HEK293 (cell line): ENCODE data around the gene SLX9.
A peak's percentile ranks its signal among the peaks of the same experiment; 100 is the strongest.

Experiments
- CTCF ChIA-PET: fragments of 350-600 bp; formaldehyde crosslinking; extraction: SDS; loops from one replicate; lab custom pipeline; 2021; ENCODE audit warnings: antibody characterized with exemption; lab: Yijun Ruan, JAX
- POLR2A ChIA-PET: fragments of 300-600 bp; formaldehyde crosslinking; extraction: SDS; loops from one replicate; lab custom pipeline; 2020; ENCODE audit warnings: antibody characterized with exemption, inconsistent platforms; lab: Yijun Ruan, JAX
- H3K27ac ChIP-seq: fragments of 200-500 bp; sonication (Bioruptor generic); 2 replicates; pipeline ENCODE4 v1.5.1; 2014; ENCODE audit warnings: low read depth, low read length, control low read depth, inconsistent platforms; ENCODE audit errors: extremely low read depth
- H3K36me3 ChIP-seq, 2 experiments: fragments of 200-500 bp in 1 of 2; sonication (Bioruptor generic) in 1 of 2; 1 replicate in 1 of 2; 2 replicates in 1 of 2; pipeline ENCODE4 v1.5.1; 2014 to 2017; ENCODE audit warnings: inconsistent platforms in 2 of 2, low read length in 2 of 2; ENCODE audit not compliant: control insufficient read depth in 2 of 2, insufficient read depth in 1 of 2
- H3K4me1 ChIP-seq: fragments of 200-500 bp; sonication (Bioruptor generic); 2 replicates; pipeline ENCODE4 v1.5.1; 2014; ENCODE audit warnings: mild to moderate bottlenecking, low read length, inconsistent platforms; ENCODE audit not compliant: control insufficient read depth, insufficient read depth
- H3K4me3 ChIP-seq: 2 replicates; pipeline ENCODE4 v1.5.1; 2011; ENCODE audit warnings: low read depth, mild to moderate bottlenecking, control low read depth, low read length, moderate library complexity
- H3K9me3 ChIP-seq: fragments of 200-500 bp; sonication (Bioruptor generic); 2 replicates; pipeline ENCODE4 v1.5.1; 2014; ENCODE audit warnings: low read depth, low read length, inconsistent platforms; ENCODE audit not compliant: control insufficient read depth, insufficient read depth
- EGR2 ChIP-seq: fragments of 450-650 bp; formaldehyde crosslinking; IDR thresholded peaks from 2 replicates; pipeline ENCODE4 v1.5.1; 2016; ENCODE audit warnings: low read depth, missing biosample characterization, missing genetic modification characterization
- HOXD13 ChIP-seq: sonication (generic); formaldehyde crosslinking; IDR thresholded peaks from 2 replicates; pipeline ENCODE4 v1.8.0; 2022; ENCODE audit warnings: missing genetic modification reagents, borderline replicate concordance
- KLF8 ChIP-seq: fragments of 450-650 bp; formaldehyde crosslinking; IDR thresholded peaks from 2 replicates; pipeline ENCODE4 v1.5.1; 2016; ENCODE audit warnings: missing biosample characterization, missing genetic modification characterization
- SCRT2 ChIP-seq: fragments of 450-650 bp; formaldehyde crosslinking; IDR thresholded peaks from 2 replicates; pipeline ENCODE4 v1.5.1; 2016; ENCODE audit warnings: missing biosample characterization, missing genetic modification characterization
- ZBTB10 ChIP-seq: fragments of 450-650 bp; formaldehyde crosslinking; IDR thresholded peaks from 2 replicates; pipeline ENCODE4 v1.5.1; 2016; ENCODE audit warnings: missing biosample characterization, missing genetic modification characterization
- ZFHX2 ChIP-seq: fragments of 450-650 bp; formaldehyde crosslinking; conservative IDR thresholded peaks from 2 replicates; pipeline ENCODE4 v1.5.1; 2016; ENCODE audit warnings: missing biosample characterization, missing genetic modification characterization
- ZNF148 ChIP-seq: fragments of 450-650 bp; formaldehyde crosslinking; IDR thresholded peaks from 2 replicates; pipeline ENCODE4 v1.5.0; 2017; ENCODE audit warnings: missing biosample characterization, missing genetic modification characterization, borderline replicate concordance
- ZNF155 ChIP-seq: fragments of 450-650 bp; formaldehyde crosslinking; IDR thresholded peaks from 2 replicates; pipeline ENCODE4 v1.5.1; 2016; ENCODE audit warnings: missing biosample characterization, missing genetic modification characterization
- ZNF341 ChIP-seq: fragments of 450-650 bp; formaldehyde crosslinking; IDR thresholded peaks from 2 replicates; pipeline ENCODE4; 2016; ENCODE audit warnings: low read depth, missing biosample characterization, missing genetic modification characterization
- ZNF404 ChIP-seq: fragments of 450-650 bp; formaldehyde crosslinking; IDR thresholded peaks from 2 replicates; pipeline ENCODE4 v1.5.1; 2017; ENCODE audit warnings: missing biosample characterization, missing genetic modification characterization
- ZNF473 ChIP-seq: fragments of 450-650 bp; formaldehyde crosslinking; IDR thresholded peaks from 2 replicates; pipeline ENCODE4 v1.5.1; 2017; ENCODE audit warnings: missing biosample characterization, missing genetic modification characterization
- ZNF48 ChIP-seq: fragments of 450-650 bp; formaldehyde crosslinking; IDR thresholded peaks from 2 replicates; pipeline ENCODE4 v1.5.1; 2016; ENCODE audit warnings: missing biosample characterization, missing genetic modification characterization
- ZNF626 ChIP-seq: fragments of 450-650 bp; sonication (Bioruptor Pico); formaldehyde crosslinking; IDR thresholded peaks from 2 replicates; pipeline ENCODE4 v1.5.1; 2018; ENCODE audit warnings: missing biosample characterization, missing genetic modification characterization, inconsistent platforms
- ZNF701 ChIP-seq: fragments of 450-650 bp; formaldehyde crosslinking; IDR thresholded peaks from 2 replicates; pipeline ENCODE4 v1.5.1; 2016; ENCODE audit warnings: missing biosample characterization, missing genetic modification characterization
- ZNF768 ChIP-seq: fragments of 450-650 bp; formaldehyde crosslinking; IDR thresholded peaks from 2 replicates; pipeline ENCODE4 v1.5.1; 2018; ENCODE audit warnings: missing biosample characterization, mild to moderate bottlenecking, missing genetic modification characterization
- TF ChIP-seq, protein P1 (sequence below): fragments of 450-650 bp; formaldehyde crosslinking; IDR thresholded peaks from 2 replicates; pipeline ENCODE4 v1.5.1; 2016; ENCODE audit warnings: missing biosample characterization, missing genetic modification characterization
- TF ChIP-seq, protein P2 (sequence below): fragments of 450-650 bp; formaldehyde crosslinking; IDR thresholded peaks from 2 replicates; pipeline ENCODE4 v1.5.1; 2016; ENCODE audit warnings: missing biosample characterization, missing genetic modification characterization
- TF ChIP-seq, protein P3 (sequence below): fragments of 450-650 bp; formaldehyde crosslinking; IDR thresholded peaks from 2 replicates; pipeline ENCODE4 v1.5.1; 2016; ENCODE audit warnings: missing biosample characterization, missing genetic modification characterization

SLX9 gene

DNA sequence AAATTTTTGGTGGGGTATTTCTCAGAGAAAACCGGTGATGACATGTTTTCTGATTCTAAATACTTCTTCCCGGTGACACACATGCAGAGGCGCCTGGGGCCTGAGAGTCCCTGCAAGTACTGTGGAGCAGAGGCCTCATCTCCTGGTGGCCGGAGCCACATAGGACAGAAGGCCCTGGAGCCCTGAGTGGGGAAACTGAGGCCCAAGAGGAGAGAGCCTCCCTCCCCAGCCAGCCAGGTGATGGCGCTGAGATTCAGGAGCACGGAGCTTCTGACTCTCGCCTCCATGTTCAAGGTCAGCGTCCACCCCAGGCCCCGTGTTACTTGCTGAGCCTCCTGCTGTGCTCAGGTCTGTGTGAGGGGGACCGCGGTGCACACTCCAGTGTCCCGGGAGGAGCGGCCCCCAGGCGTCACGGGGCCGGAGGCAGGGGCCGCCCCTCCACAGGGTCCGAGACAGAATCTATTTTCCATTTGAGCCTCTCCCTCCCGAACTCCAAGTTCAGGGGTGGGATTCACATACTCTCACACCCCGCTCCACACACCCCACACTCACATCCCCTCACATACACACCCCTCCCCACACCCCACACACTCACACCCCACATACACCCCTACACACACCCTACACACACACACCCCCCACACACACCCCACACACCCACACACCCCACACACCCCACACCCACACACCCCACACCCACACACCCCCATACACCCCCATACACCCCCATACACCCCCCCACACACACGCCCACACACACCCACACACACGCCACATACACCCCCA lies 43.8 kb downstream of the SLX9 start:
- no peak for TF ChIP-seq ZNF155 (tag by site-specific recombination)
- TF ChIP-seq ZFHX2 (tag by site-specific recombination): peak; percentile 56
- no peak for TF ChIP-seq HOXD13 (CRISPR knock-in tag)
- no peak for TF ChIP-seq SCRT2 (tag by site-specific recombination)
- TF ChIP-seq ZNF701 (tag by site-specific recombination): no peak
- peak; percentile 74; the same call in 1 of the 2 replicates for TF ChIP-seq EGR2 (tag by site-specific recombination)
- peak; percentile 75; the same call in 1 of the 2 replicates for TF ChIP-seq ZBTB10 (tag by site-specific recombination)
- 0 out of 2 replicates have a peak, but pooled peaks have one; percentile 62 for TF ChIP-seq KLF8 (tag by site-specific recombination)
- TF ChIP-seq, protein P1, sequence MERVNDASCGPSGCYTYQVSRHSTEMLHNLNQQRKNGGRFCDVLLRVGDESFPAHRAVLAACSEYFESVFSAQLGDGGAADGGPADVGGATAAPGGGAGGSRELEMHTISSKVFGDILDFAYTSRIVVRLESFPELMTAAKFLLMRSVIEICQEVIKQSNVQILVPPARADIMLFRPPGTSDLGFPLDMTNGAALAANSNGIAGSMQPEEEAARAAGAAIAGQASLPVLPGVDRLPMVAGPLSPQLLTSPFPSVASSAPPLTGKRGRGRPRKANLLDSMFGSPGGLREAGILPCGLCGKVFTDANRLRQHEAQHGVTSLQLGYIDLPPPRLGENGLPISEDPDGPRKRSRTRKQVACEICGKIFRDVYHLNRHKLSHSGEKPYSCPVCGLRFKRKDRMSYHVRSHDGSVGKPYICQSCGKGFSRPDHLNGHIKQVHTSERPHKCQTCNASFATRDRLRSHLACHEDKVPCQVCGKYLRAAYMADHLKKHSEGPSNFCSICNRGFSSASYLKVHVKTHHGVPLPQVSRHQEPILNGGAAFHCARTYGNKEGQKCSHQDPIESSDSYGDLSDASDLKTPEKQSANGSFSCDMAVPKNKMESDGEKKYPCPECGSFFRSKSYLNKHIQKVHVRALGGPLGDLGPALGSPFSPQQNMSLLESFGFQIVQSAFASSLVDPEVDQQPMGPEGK (tag by site-specific recombination): peak; percentile 40; the same call in 1 of the 2 replicates
- no peak for TF ChIP-seq ZNF148 (tag by site-specific recombination)
- no peak for TF ChIP-seq ZNF768 (tag by site-specific recombination)
- TF ChIP-seq ZNF626 (tag by site-specific recombination): no peak
- TF ChIP-seq ZNF473 (tag by site-specific recombination): no peak
- TF ChIP-seq ZNF48: no peak
- H3K9me3 ChIP-seq: no peaks in the 10 kb centered on the region
- CTCF ChIA-PET: interaction anchor here (0.8 to 4.0 kb wide), 2 partner anchors 144 to 154 kb away, joined by 5 to 19 read pairs; no protein-coding TSS in a partner anchor

DNA sequence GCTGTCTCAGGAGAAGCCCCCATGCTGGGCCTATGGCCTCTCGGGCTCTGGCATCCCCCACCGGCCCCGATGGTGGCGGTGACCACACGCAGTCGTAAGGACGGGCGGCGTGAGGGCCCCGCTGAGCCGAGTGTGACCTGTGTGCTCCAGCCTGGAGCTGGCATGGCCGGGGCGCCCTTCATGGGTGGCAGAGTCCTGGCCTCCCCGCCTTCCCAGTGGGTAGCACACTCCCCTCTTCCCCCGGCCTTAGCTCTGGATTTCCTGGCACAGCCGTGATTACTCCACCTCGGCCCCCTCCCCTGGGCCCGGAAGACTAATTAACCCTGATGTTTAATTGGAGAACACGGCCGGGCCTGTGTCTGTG lies 44.6 kb downstream of the SLX9 start:
- Histone ChIP-seq H3K36me3 (no peaks in the 10 kb centered on the region), H3K4me3 (no peak overlapping the region), H3K9me3 (no peaks in the 10 kb centered on the region), H3K4me1 (no peaks in the 10 kb centered on the region), H3K27ac (no peak overlapping the region)
- CTCF ChIA-PET: interaction anchor here (4.0 kb wide), 1 partner anchor 153 kb away, joined by 19 read pairs; no protein-coding TSS in a partner anchor
- POLR2A ChIA-PET: interaction anchor here (0.7 kb wide), 1 partner anchor 12 kb away, joined by 3 read pairs; no protein-coding TSS in a partner anchor
- TF ChIP-seq, protein P2, sequence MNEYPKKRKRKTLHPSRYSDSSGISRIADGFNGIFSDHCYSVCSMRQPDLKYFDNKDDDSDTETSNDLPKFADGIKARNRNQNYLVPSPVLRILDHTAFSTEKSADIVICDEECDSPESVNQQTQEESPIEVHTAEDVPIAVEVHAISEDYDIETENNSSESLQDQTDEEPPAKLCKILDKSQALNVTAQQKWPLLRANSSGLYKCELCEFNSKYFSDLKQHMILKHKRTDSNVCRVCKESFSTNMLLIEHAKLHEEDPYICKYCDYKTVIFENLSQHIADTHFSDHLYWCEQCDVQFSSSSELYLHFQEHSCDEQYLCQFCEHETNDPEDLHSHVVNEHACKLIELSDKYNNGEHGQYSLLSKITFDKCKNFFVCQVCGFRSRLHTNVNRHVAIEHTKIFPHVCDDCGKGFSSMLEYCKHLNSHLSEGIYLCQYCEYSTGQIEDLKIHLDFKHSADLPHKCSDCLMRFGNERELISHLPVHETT (tag by site-specific recombination): no peak
- TF ChIP-seq ZNF341 (peak; percentile 59), ZNF404 (tag by site-specific recombination) (no peak)
- TF ChIP-seq, protein P1 (tag by site-specific recombination): 0 out of 2 replicates have a peak, but pooled peaks have one; percentile 10
- TF ChIP-seq, protein P3, sequence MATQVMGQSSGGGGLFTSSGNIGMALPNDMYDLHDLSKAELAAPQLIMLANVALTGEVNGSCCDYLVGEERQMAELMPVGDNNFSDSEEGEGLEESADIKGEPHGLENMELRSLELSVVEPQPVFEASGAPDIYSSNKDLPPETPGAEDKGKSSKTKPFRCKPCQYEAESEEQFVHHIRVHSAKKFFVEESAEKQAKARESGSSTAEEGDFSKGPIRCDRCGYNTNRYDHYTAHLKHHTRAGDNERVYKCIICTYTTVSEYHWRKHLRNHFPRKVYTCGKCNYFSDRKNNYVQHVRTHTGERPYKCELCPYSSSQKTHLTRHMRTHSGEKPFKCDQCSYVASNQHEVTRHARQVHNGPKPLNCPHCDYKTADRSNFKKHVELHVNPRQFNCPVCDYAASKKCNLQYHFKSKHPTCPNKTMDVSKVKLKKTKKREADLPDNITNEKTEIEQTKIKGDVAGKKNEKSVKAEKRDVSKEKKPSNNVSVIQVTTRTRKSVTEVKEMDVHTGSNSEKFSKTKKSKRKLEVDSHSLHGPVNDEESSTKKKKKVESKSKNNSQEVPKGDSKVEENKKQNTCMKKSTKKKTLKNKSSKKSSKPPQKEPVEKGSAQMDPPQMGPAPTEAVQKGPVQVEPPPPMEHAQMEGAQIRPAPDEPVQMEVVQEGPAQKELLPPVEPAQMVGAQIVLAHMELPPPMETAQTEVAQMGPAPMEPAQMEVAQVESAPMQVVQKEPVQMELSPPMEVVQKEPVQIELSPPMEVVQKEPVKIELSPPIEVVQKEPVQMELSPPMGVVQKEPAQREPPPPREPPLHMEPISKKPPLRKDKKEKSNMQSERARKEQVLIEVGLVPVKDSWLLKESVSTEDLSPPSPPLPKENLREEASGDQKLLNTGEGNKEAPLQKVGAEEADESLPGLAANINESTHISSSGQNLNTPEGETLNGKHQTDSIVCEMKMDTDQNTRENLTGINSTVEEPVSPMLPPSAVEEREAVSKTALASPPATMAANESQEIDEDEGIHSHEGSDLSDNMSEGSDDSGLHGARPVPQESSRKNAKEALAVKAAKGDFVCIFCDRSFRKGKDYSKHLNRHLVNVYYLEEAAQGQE: no peak

More for the DNA sequence above, 43.8 kb downstream of the SLX9 start:
- H3K4me1 ChIP-seq: no peaks in the 10 kb centered on the region
- no peak overlapping the region for H3K27ac ChIP-seq
- H3K36me3 ChIP-seq: no peaks in the 10 kb centered on the region
- H3K4me3 ChIP-seq: no peak overlapping the region
- POLR2A ChIA-PET: no interaction called here
